ENCODE data around the gene ZNRF1.

DNA sequence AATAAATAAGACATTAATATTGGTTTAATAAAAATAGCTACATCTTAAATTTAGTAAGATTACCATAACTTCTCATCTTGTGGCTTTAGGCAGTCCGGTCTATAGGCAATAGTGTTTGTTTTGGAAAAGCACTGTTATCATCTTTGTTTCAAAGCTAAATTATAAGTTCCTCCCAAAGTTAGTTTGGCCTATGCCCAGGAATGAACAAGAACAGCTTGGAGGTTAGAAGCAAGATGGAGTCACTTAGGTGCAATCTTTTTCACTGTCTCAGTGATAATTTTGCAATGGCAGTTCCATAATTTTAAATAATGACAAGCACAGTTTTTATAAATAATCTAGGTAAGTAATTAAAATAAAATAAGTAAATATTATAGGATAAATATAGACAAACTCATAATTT lies 123.8 kb downstream of the ZNRF1 start:
- TF ChIP-seq, protein P1, sequence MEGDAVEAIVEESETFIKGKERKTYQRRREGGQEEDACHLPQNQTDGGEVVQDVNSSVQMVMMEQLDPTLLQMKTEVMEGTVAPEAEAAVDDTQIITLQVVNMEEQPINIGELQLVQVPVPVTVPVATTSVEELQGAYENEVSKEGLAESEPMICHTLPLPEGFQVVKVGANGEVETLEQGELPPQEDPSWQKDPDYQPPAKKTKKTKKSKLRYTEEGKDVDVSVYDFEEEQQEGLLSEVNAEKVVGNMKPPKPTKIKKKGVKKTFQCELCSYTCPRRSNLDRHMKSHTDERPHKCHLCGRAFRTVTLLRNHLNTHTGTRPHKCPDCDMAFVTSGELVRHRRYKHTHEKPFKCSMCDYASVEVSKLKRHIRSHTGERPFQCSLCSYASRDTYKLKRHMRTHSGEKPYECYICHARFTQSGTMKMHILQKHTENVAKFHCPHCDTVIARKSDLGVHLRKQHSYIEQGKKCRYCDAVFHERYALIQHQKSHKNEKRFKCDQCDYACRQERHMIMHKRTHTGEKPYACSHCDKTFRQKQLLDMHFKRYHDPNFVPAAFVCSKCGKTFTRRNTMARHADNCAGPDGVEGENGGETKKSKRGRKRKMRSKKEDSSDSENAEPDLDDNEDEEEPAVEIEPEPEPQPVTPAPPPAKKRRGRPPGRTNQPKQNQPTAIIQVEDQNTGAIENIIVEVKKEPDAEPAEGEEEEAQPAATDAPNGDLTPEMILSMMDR (IDR thresholded peaks at IDR 0.05) = no peak
- no peak for TF ChIP-seq EZH2 (IDR thresholded peaks at IDR 0.05; ENCODE audit: borderline replicate concordance, insufficient read depth, low read depth, low read length, poor library complexity, severe bottlenecking)

All from B cell (primary cell).